IPS-15b (cell line): ENCODE data around the gene CELSR3.

Experiments
- H3K27me3 ChIP-seq: one replicate; pipeline ENCODE4 v1.6.1; 2013; ENCODE audit warnings: low read length; ENCODE audit not compliant: control insufficient read depth, insufficient read depth
- H3K36me3 ChIP-seq: one replicate; pipeline ENCODE4 v1.6.1; 2013; ENCODE audit warnings: low read length; ENCODE audit not compliant: control insufficient read depth, insufficient read depth
- H3K4me1 ChIP-seq: one replicate; pipeline ENCODE4 v1.6.1; 2013; ENCODE audit warnings: mild to moderate bottlenecking, low read length; ENCODE audit not compliant: control insufficient read depth, insufficient read depth
- H3K4me3 ChIP-seq: one replicate; pipeline ENCODE4 v1.5.1; 2013; ENCODE audit warnings: low read depth, low read length
- H3K9ac ChIP-seq: one replicate; pipeline ENCODE4 v1.6.1; 2013; ENCODE audit warnings: low read depth, mild to moderate bottlenecking, low read length
- H3K9me3 ChIP-seq: one replicate; pipeline ENCODE4 v1.6.1; 2013; ENCODE audit warnings: mild to moderate bottlenecking, low read length; ENCODE audit not compliant: control insufficient read depth, insufficient read depth

CELSR3 gene

DNA sequence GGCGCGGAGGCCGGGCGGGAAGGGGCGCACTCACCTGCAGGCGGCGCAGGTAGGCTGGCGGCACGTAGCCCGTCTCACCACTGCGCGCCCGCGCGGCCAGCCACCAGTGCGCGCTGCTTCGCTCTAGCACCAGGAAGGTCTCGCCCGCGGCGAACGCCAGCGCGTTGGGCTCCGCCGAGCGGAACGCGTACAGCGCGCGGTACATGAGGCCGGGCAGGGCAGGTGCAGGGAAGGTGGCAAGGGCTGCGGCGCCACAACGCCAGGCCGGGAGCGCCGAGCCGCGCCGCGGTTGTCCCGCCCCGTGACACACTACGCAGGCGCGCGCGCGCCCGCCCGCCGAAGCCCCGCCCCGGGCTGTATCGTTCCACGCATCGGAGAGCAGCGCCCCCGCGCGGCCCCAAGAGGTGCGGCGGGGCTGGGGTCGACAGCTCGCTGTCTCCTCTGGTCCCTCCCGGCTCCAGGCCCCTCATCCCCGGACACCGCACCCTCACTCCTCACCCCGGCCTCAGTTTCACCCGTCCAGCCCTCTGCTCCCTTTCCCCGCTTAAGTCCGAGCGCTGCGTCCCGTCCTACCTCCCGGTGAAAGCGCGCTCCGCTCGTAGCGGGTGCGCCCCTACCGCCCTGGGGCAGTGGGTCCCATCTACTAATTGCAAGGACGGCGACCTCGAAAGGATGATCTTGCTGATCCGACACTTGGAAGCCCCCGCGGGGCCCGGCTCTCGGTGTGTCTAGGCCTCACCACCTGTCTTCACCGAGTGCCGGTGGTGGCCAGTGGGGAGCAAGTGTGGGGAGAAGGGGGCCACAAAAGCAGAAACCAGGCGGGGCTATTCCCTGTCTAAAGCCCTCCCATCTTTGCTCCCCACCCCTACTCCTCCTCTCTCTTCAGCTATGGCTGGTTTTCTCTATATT lies 23.2 kb upstream of the CELSR3 start, which contains the start of gene NCKIPSD:
NCKIPSD (minus strand) TSS at position 313 of the 909 bp plus-strand sequence; CDS start at position 205, 108 bp downstream.
- Histone ChIP-seq H3K4me3 (peak within 1 kb of the TSS; percentile 91), H3K9ac (peak within 1 kb of the TSS; percentile 85), H3K27me3 (no peaks in the 10 kb centered on the region), H3K36me3 (peaks cover 47% of the 10 kb centered on the region), H3K9me3 (no peaks in the 10 kb centered on the region), H3K4me1 (peaks cover 4% of the 10 kb centered on the region)

DNA sequence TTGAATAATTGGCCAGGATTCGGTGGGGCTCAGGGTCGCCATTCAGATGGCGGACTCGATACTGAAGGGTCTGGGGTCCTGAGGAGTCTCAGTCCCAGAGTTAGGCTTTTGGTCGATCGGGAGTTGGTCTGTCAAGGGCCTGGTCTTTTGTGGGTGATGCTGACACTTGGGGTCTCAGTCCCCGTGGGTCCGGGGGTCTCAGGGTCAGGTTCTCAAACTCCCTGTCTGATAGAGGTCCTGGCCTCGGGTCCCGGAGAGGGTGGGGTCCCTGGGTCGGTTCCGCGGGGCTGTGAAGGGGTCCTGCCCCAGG lies 22.6 kb upstream of the CELSR3 start:
- Histone ChIP-seq H3K4me1 (peaks cover 4% of the 10 kb centered on the region), H3K9ac (peak overlapping the region; percentile 85), H3K36me3 (peaks cover 49% of the 10 kb centered on the region), H3K9me3 (no peaks in the 10 kb centered on the region), H3K27me3 (no peaks in the 10 kb centered on the region), H3K4me3 (peak overlapping the region; percentile 91)

GRCh38 chr3:48684480-48685143 lies 21.9 kb upstream of the CELSR3 start:
- Histone ChIP-seq H3K9me3 (no peaks in the 10 kb centered on the region), H3K4me3 (peak overlapping the region; percentile 91), H3K27me3 (no peaks in the 10 kb centered on the region), H3K36me3 (peaks cover 52% of the 10 kb centered on the region), H3K9ac (peak overlapping the region; percentile 60), H3K4me1 (peaks cover 4% of the 10 kb centered on the region)

DNA sequence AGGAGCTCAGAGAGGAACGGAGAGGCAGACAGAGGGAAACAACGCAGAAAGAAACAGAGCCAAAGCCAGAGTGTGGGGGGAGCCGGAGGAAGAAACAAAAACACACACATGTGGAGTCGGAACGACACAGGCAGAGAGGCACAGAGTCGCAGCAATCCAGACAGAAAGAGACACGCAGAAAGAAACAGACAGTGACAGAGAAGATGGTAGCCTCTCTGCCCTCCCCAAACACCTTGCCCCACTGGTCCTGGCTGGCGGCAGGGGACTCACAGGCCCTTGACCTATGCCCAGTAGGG lies 21.3 kb upstream of the CELSR3 start:
- Histone ChIP-seq H3K9me3 (no peaks in the 10 kb centered on the region), H3K4me1 (peaks cover 4% of the 10 kb centered on the region), H3K36me3 (peaks cover 53% of the 10 kb centered on the region), H3K4me3 (peak overlapping the region; percentile 91), H3K9ac (no peak overlapping the region), H3K27me3 (no peaks in the 10 kb centered on the region)

- H3K27me3 ChIP-seq: no peaks in the 10 kb centered on the region
- H3K9ac ChIP-seq: no peak overlapping the region
- no peaks in the 10 kb centered on the region for H3K9me3 ChIP-seq
- peaks cover 53% of the 10 kb centered on the region for H3K36me3 ChIP-seq
- peaks cover 4% of the 10 kb centered on the region for H3K4me1 ChIP-seq
- no peak overlapping the region for H3K4me3 ChIP-seq
Measured at GRCh38 chr3:48682786-48683185, 20.1 kb upstream of the CELSR3 start.

- Histone ChIP-seq H3K9ac (no peak overlapping the region), H3K36me3 (peaks cover 50% of the 10 kb centered on the region), H3K4me3 (no peak overlapping the region), H3K9me3 (no peaks in the 10 kb centered on the region), H3K27me3 (no peaks in the 10 kb centered on the region), H3K4me1 (peaks cover 4% of the 10 kb centered on the region)
Measured at GRCh38 chr3:48681974-48682610, 19.4 kb upstream of the CELSR3 start.

DNA sequence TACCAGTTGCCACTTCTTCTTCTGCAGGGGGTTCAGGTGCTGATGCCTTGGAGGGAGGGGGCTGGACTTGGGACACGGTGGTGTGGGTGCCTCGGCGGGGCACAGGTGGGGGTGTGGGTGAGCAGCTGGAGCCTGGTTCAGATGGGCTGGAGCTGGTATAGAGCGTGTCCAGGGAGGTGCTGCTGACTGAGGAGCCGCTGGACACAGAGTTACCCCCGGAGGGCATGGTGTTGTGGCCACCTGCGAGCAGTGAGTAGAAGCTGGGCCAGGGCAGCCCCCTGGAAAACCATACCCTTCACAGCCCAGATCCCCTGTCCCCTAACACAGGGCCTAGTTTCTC lies 18.8 kb upstream of the CELSR3 start:
- peaks cover 50% of the 10 kb centered on the region for H3K36me3 ChIP-seq
- peaks cover 4% of the 10 kb centered on the region for H3K4me1 ChIP-seq
- H3K27me3 ChIP-seq: no peaks in the 10 kb centered on the region
- H3K9ac ChIP-seq: no peak overlapping the region
- H3K9me3 ChIP-seq: no peaks in the 10 kb centered on the region
- no peak overlapping the region for H3K4me3 ChIP-seq

DNA sequence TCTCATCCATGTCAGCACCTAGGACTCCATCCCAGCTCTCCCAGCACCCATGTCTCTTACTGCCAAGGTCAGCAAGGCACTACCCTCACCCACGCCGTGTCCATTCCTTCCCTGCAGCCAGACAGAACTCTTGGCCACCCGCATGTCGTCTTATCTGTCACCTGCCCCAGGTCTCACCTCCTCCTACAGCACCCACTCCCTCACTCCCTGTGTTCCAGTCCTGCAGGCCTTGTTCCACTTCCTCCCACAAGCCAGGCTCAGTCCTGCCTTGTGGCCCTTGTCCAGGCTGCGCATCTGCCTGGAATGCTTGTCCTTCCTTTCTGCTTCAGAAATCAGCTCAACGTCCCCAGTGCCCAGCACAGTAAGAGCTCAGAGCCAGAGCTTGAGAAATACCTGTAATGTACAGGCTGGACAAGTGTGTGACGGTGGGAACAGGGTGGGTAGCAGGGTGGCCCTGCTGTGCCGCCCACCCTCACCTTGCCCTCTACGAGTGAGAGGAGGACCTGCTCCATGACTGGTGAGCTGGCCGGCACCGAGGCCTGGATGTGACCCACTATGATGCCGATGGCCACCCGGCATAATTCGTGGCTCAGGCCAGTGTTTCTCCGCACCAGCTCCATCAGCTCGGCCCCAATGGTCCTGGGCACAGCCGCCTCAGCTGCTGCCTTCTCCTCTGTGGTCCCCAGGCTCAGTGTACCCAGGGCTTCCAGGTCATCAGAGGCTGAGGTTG lies 18.3 kb upstream of the CELSR3 start:
- Histone ChIP-seq H3K4me1 (peaks cover 4% of the 10 kb centered on the region), H3K4me3 (no peak overlapping the region), H3K9ac (no peak overlapping the region), H3K27me3 (no peaks in the 10 kb centered on the region), H3K36me3 (peaks cover 54% of the 10 kb centered on the region), H3K9me3 (no peaks in the 10 kb centered on the region)

- Histone ChIP-seq H3K9me3 (no peaks in the 10 kb centered on the region), H3K4me3 (no peak overlapping the region), H3K4me1 (peaks cover 2% of the 10 kb centered on the region), H3K27me3 (no peaks in the 10 kb centered on the region), H3K9ac (no peak overlapping the region), H3K36me3 (peaks cover 61% of the 10 kb centered on the region)
Measured at GRCh38 chr3:48679411-48680391, 17.0 kb upstream of the CELSR3 start.

DNA sequence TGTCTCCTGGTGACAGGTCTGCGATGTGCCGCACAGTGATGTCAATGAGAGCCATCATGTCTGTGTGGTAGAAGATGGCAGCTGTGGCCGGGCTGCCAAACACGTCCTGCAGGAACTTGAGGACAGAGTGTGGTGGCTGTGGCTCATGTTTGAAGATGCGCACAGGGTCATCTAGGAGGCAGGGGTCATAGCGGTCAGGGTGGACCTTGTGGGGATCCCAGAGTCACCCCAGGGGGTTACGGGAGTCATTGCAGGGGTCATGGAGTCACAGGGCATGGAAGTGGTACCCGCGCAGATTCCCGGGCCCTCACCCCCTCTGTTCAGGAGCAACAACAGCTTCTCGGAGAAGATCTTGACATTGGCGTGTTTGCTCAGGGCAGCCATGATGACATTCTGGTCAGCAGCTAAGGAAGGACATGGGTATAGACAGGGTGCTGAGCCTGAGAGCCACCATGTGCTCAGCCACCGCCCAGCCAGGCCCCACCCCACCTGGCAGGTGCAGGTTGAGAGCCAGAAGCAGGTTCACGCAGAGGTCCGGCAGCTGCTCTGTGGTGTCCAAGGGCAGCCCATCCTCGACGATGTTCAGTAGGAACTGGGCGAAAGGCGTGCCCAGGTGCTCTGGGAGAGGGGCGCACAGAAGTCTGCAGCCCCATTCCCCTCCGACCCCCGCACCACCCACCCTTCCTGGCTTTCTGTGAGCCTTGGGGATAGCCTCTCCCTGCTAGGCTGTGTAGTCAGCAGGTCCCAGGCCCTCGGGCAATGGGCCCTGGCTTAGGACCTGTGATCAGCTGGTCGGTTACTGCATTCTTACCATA lies 16.1 kb upstream of the CELSR3 start:
- Histone ChIP-seq H3K4me1 (no peaks in the 10 kb centered on the region), H3K9ac (no peak overlapping the region), H3K36me3 (peaks cover 69% of the 10 kb centered on the region), H3K27me3 (no peaks in the 10 kb centered on the region), H3K4me3 (no peak overlapping the region), H3K9me3 (no peaks in the 10 kb centered on the region)
